ENCODE measurements around the gene FSTL4. TPM values are rescaled to one million over a fixed set of nuclear protein-coding genes. Genes with fewer than 3 reads are reported as not detected.
"Not testable (repeated sequence)": the region's sequence is repeated elsewhere in the genome, so short reads cannot be mapped to it uniquely, and the experiment has no call there.

The FSTL4 gene
- total RNA-seq, 1 experiment from 2014 or later = 0.40 TPM

GRCh38 chr5:133404724-133405123, 207.6 kb downstream of the FSTL4 start:
- DNase-seq (ENCODE audit: low read depth) = peak; percentile 29

- no peak for DNase-seq (ENCODE audit: low read depth)
These were observed 208.5 kb downstream of the FSTL4 start for GRCh38 chr5:133403741-133404364.

- DNase-seq (ENCODE audit: low read depth) = no peak
These were observed 209.6 kb downstream of the FSTL4 start for GRCh38 chr5:133402775-133403174.

GRCh38 chr5:133401731-133402347, 210.5 kb downstream of the FSTL4 start:
- DNase-seq (ENCODE audit: low read depth) = no peak

- no peak for DNase-seq (ENCODE audit: low read depth)
These were observed 211.4 kb downstream of the FSTL4 start for GRCh38 chr5:133400831-133401351.

GRCh38 chr5:133400120-133400519, 212.2 kb downstream of the FSTL4 start:
- no peak for DNase-seq (ENCODE audit: low read depth)

GRCh38 chr5:133399247-133399891, 213.0 kb downstream of the FSTL4 start:
- no peak for DNase-seq (ENCODE audit: low read depth)

GRCh38 chr5:133398646-133399101, 213.7 kb downstream of the FSTL4 start:
- DNase-seq (ENCODE audit: low read depth) = no peak

- no peak for DNase-seq (ENCODE audit: low read depth)
These were observed 214.2 kb downstream of the FSTL4 start for GRCh38 chr5:133397990-133398645.

- no peak for DNase-seq (ENCODE audit: low read depth)
These were observed 215.0 kb downstream of the FSTL4 start for GRCh38 chr5:133397348-133397747.

GRCh38 chr5:133396814-133397213, 215.5 kb downstream of the FSTL4 start:
- no peak for DNase-seq (ENCODE audit: low read depth)

GRCh38 chr5:133396187-133396741, 216.1 kb downstream of the FSTL4 start:
- DNase-seq (ENCODE audit: low read depth) = no peak

GRCh38 chr5:133395207-133395606, 217.1 kb downstream of the FSTL4 start:
- DNase-seq (ENCODE audit: low read depth) = not testable (repeated sequence)

GRCh38 chr5:133394477-133394817, 217.9 kb downstream of the FSTL4 start:
- DNase-seq (ENCODE audit: low read depth) = not testable (repeated sequence)

- DNase-seq (ENCODE audit: low read depth) = no peak
These were observed 218.4 kb downstream of the FSTL4 start for GRCh38 chr5:133393776-133394476.

GRCh38 chr5:133392448-133392847, 219.9 kb downstream of the FSTL4 start:
- DNase-seq (ENCODE audit: low read depth) = no peak

GRCh38 chr5:133391354-133392136, 220.8 kb downstream of the FSTL4 start:
- no peak for DNase-seq (ENCODE audit: low read depth)

- no peak for DNase-seq (ENCODE audit: low read depth)
These were observed 221.7 kb downstream of the FSTL4 start for GRCh38 chr5:133390416-133391353.

- no peak for DNase-seq (ENCODE audit: low read depth)
These were observed 223.2 kb downstream of the FSTL4 start for GRCh38 chr5:133389066-133389590.

Measured in LHCN-M2 (cell line).